ENCODE data around the gene PROC. TPM values are rescaled to one million over a fixed set of nuclear protein-coding genes. Genes with fewer than 3 reads are reported as not detected.
"Not testable (repeated sequence)": the region's sequence is repeated elsewhere in the genome, so short reads cannot be mapped to it uniquely, and the experiment has no call there.

Gene PROC
- total RNA-seq, 1 donor from 2014 or later, result not detected

DNA sequence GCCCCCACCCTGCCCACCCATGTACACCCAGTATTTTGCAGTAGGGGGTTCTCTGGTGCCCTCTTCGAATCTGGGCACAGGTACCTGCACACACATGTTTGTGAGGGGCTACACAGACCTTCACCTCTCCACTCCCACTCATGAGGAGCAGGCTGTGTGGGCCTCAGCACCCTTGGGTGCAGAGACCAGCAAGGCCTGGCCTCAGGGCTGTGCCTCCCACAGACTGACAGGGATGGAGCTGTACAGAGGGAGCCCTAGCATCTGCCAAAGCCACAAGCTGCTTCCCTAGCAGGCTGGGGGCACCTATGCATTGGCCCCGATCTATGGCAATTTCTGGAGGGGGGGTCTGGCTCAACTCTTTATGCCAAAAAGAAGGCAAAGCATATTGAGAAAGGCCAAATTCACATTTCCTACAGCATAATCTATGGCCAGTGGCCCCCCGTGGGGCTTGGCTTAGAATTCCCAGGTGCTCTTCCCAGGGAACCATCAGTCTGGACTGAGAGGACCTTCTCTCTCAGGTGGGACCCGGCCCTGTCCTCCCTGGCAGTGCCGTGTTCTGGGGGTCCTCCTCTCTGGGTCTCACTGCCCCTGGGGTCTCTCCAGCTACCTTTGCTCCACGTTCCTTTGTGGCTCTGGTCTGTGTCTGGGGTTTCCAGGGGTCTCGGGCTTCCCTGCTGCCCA lies 9.3 kb downstream of the PROC start:
- DNase-seq, result no peak

DNA sequence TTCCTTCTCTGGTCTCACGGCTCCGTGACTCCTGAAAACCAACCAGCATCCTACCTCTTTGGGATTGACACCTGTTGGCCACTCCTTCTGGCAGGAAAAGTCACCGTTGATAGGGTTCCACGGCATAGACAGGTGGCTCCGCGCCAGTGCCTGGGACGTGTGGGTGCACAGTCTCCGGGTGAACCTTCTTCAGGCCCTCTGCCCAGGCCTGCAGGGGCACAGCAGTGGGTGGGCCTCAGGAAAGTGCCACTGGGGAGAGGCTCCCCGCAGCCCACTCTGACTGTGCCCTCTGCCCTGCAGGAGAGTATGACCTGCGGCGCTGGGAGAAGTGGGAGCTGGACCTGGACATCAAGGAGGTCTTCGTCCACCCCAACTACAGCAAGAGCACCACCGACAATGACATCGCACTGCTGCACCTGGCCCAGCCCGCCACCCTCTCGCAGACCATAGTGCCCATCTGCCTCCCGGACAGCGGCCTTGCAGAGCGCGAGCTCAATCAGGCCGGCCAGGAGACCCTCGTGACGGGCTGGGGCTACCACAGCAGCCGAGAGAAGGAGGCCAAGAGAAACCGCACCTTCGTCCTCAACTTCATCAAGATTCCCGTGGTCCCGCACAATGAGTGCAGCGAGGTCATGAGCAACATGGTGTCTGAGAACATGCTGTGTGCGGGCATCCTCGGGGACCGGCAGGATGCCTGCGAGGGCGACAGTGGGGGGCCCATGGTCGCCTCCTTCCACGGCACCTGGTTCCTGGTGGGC lies 10.0 kb downstream of the PROC start:
- no peak for DNase-seq

DNA sequence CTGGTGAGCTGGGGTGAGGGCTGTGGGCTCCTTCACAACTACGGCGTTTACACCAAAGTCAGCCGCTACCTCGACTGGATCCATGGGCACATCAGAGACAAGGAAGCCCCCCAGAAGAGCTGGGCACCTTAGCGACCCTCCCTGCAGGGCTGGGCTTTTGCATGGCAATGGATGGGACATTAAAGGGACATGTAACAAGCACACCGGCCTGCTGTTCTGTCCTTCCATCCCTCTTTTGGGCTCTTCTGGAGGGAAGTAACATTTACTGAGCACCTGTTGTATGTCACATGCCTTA lies 10.5 kb downstream of the PROC start:
- DNase-seq, result no peak

DNA sequence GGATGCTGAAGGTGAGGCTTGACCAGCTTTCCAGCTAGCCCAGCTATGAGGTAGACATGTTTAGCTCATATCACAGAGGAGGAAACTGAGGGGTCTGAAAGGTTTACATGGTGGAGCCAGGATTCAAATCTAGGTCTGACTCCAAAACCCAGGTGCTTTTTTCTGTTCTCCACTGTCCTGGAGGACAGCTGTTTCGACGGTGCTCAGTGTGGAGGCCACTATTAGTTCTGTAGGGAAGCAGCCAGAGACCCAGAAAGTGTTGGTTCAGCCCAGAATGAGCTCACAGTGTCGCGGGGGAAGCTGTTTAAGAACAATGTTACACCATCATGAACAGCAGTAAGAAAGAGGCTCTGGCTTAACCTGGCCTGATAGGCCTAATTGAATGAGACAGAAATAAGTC lies 11.1 kb downstream of the PROC start:
- no peak for DNase-seq

- no peak for DNase-seq
Observed at GRCh38 chr2:127429844-127430425, 11.7 kb downstream of the PROC start.

DNA sequence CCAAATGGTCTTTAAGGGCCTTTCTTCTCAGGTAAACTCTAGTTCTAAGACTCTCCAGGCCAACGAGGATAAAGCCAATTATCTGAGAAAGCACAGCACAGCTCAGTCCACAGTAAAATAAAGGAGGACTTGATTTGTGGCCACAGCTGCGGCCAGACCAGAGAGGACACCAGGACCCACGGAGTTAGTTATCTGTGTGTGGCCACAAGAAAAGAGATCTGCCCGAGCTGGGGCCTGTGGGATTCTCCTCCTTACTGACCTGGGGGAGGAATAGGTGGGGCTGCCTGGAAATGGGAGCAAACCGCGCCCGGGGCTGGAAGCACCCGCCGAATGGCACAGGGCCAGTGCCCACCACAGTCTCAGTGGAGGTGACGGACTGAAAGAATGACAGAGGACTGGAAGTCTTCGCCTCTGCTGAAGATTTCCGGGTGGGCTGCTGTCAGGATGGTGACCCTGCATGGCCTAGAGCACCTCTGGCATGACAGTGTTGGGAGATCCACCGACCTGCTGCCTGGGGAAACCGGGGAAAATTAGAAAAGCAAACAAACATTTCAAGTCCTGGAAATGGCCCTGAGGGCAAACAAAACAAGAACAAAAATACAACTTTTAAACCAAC lies 13.3 kb downstream of the PROC start:
- no peak for DNase-seq

GRCh38 chr2:127434515-127434914 lies 16.3 kb downstream of the PROC start:
- DNase-seq, result no peak

DNA sequence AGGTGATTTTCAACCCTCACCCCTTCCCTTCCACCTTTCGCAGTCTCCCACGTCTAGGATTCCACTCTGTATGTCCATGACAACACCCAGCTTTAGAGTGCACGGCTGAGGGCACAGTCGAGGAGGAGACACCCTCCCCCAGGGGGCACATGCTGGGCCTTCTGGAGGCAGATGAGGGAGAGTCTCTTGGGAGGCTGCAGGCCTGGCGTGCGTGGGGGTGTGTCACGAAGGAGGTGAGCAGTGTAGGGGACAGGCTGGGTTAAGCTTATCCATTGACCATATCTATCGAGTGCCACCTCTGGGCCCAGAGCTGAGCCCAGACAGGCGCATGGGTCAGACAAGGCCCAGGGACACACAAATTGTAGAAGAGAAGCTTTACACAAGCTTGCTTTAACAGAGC lies 18.8 kb downstream of the PROC start:
- no peak for DNase-seq

DNA sequence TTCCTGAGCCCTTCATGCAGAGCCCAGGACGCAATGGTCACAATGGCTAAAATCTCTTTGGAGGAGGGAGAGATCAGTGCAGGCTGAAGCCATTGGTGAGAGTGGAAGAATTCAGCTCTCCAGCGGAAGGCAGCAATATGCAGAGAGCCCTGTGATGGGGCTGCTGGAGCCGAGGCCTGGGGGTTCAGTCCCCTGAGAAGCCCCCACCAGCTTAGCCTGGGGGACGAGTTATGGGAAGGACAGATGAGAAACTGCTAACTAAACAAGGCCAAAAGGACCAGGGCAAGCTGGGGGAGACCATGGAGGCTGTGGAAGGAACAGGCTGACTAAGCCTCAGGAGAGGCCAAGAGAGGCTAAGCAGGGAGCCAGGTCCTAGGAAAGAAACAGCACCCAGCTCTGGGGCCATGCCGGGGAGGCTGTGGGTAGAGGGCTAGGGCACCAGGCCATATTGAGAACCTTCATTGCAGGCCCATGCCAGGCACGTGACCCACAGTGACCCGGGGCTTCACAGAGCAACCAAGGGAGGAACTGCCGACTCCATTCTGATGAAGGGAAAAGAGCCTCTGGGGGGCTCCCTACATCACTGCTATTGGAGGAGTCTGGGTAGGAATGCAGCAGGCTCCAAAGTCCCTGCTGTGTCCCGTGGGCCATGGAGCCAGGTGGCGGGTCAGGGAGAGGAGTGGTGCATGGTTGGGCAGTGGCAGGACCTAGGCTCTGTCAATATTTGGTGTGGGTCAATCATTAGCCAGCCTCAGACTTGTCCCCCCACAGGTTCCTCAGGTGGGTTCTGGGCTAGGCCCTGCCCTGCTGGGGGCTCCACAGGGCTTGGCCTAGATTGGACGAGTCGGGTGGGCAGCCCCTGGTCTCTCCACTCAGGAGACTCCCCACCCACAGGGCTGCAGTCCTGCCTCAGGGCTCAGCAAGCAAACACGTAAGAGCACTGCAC lies 19.8 kb downstream of the PROC start:
- no peak for DNase-seq

DNA sequence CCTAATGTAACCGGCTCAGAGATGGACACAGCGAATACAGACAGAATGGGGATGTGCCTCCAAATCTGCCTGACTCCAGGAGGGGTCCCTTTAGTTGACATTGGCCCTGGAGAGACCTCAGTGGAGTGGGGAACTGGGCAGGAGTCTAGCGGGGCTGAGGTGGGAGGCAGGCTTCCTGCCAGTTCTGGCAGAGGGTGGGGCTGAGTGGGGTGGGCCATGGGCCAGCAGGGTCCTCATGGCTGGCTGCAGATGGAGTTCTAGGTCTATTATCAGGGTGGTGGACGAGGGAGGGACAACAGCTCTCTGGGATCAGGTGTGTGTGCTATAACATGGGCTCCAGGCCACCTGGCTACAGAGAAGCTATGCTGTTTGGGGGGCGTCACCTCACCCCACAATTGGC lies 21.1 kb downstream of the PROC start:
- DNase-seq, result no peak

DNA sequence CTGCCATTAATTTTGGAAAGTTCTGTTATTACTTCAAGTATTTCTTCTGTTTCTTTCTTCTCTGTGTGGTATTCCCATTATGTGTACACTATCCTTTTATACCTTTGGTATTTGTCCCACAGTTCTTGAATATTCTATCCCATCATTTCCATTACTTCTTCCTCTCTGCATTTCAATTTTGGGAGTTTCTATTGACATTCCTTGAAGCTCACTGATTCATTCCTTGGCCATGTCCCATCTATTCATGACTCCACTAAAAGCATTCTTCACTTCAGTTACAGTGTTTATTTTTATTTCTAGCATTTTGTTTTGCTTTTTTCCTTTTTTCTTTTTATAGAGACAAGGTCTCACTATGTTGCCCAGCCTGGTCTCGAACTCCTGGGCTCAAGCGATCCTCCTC lies 30.3 kb downstream of the PROC start:
- DNase-seq, result no peak

- DNase-seq, result no peak
Observed at GRCh38 chr2:127449414-127449813, 31.2 kb downstream of the PROC start.

GRCh38 chr2:127449898-127450297 lies 31.7 kb downstream of the PROC start:
- DNase-seq, result no peak

GRCh38 chr2:127451981-127452380 lies 33.8 kb downstream of the PROC start:
- DNase-seq, result no peak

DNA sequence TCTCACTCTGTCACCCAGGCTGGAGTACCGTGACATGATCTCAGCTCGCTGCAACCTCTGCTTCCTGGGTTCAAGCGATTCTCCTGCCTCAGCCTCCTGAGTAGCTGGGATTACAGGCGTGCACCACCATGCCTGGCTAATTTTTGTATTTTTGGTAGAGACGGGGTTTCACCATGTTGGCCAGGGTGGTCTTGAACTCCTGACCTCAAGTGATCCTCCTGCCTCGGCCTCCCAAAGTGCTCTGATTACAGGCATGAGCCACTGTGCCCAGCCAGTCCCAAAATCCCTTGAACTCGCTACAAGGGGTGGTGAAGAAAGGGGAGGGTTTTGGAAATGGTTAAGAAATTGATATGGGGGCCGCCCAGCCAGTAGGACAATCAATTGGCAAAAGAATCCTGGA lies 34.2 kb downstream of the PROC start:
- not testable (repeated sequence) for DNase-seq

DNA sequence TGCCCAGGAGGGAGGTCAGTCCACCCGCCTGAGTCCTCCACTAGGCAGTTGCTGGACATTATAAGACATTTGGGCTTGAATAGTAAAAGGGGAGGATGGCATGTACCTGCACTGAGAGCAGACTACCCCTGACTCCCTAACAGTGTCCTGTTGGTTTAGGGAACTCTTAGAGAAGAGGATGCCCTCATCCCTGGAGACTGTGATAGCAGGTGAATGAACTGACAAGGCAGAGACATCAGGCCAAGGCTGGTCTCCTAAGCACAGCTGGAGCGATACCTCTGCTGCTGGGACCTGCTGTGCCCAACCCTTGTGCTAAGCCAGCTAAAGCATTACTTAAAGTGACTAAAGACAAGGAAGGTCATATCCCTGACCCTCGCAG lies 34.8 kb downstream of the PROC start:
- no peak for DNase-seq

- no peak for DNase-seq
Observed at GRCh38 chr2:127453392-127454171, 35.4 kb downstream of the PROC start.

DNA sequence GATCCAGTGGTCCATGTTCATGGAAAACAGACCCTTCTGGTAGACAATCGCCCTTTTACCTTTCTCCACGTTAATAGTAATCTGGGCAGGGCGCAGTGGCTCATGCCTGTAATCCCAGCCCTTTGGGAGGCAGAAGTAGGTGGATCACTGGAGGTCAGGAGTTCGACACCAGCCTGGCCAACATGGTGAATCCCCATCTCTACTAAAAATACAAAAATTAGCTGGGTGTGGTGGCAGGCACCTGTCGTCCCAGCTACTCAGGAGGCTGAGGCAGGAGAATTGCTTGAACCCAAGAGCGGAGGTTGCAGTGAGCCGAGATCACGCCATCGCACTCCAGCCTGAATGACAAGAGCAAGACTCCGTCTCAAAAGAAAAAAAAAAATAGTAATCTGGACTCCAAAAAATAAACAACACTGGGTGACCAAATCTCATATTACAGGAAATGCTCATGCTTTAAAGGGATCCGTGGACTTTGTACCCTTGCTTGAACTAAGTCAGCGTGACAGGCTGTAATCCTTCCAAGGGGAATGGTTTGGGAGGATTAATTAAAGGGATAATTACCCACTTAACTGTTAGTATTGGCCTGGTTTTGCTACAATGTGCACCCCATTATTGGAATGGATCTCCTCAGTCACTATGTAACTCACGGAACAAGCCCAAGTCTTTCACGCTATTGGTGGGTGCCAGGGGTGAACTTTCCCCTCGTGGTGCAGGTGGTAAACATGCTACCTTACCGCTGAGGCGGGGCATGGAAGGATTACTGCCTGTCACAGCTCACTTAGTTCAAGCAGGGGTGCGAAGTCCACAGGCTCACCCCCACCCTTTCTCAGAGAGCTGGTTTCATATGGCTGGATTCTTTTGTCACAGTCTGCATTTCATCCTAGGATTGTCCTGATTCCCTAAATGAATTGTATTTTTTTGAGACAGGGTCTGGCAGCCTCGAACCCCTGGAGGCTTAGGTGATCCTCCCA lies 36.7 kb downstream of the PROC start:
- DNase-seq, result no peak

DNA sequence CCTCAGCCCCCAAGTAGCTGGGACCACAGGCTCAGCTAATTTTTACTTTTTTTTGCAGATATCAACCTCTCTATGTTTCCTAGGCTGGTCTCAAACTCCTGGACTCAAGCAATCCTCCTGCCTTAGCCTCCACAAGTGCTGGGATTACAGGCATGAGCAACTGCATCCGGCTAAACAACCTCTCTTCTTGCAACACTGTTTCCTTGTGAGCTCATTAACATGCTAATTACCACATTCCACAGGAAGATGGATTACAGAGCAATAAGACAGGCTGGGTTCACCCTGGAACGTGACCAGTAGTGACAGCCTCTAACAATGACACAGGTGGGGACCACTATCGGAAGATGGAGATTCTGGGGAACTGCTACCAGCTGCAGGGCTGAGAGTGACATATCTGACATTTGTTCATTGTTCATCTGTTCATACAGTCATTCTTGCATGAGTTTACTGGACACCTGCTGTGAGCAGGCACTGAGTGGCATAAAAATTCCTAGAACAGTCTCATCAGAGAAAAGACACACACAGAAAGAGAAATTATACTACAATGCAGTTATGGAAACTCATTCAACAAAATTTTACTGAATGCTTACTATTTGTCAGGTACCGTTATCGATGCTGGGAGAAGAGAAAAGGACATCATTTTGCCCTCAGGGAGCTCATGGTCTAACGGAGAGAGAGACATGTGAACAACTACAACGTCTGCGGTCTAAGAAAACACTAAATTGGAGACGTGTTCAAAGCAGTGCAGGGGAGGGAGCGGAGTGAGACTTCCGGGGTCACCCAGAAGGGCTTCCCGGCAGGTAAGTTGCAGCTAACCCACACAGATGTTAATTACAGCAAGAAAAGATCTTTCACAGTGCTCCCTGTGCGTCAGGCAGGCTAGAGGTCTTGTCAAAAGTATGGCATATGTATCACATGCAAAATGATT lies 37.6 kb downstream of the PROC start:
- DNase-seq, result no peak

Data from occipital lobe (tissue), 2 donors.